ENCODE measurements around the gene CDH22.

The CDH22 gene

GRCh38 chr20:46188866-46189541 is 119.3 kb downstream of the CDH22 start:
- peak in 1 of 2 experiments; percentile 76 for DNase-seq

- no peak for DNase-seq
These were observed 122.1 kb downstream of the CDH22 start for GRCh38 chr20:46186210-46186609.

GRCh38 chr20:46185353-46185752 is 122.9 kb downstream of the CDH22 start:
- no peak for DNase-seq

GRCh38 chr20:46183768-46184167 is 124.5 kb downstream of the CDH22 start:
- no peak for DNase-seq

GRCh38 chr20:46182276-46183200 is 125.8 kb downstream of the CDH22 start:
- peak; percentile 80 to 95 for DNase-seq

GRCh38 chr20:46179862-46180261 is 128.4 kb downstream of the CDH22 start:
- DNase-seq = no peak

GRCh38 chr20:46178891-46179290 is 129.4 kb downstream of the CDH22 start:
- DNase-seq = no peak

- DNase-seq = no peak
These were observed 130.5 kb downstream of the CDH22 start for GRCh38 chr20:46177768-46178167.

GRCh38 chr20:46176739-46177378 is 131.4 kb downstream of the CDH22 start:
- DNase-seq = peak; percentile 86 to 91

- DNase-seq = no peak
These were observed 133.2 kb downstream of the CDH22 start for GRCh38 chr20:46175127-46175494.

- peak in 1 of 2 experiments; percentile 48 for DNase-seq
These were observed 133.7 kb downstream of the CDH22 start for GRCh38 chr20:46174469-46175126.

GRCh38 chr20:46173652-46174468 is 134.4 kb downstream of the CDH22 start:
- DNase-seq = no peak

GRCh38 chr20:46172961-46173536 is 135.2 kb downstream of the CDH22 start:
- DNase-seq = no peak

GRCh38 chr20:46172455-46172854 is 135.8 kb downstream of the CDH22 start:
- no peak for DNase-seq

GRCh38 chr20:46171909-46172308 is 136.4 kb downstream of the CDH22 start:
- DNase-seq = no peak

GRCh38 chr20:46171476-46171875 is 136.8 kb downstream of the CDH22 start:
- no peak for DNase-seq

- DNase-seq = no peak
These were observed 138.8 kb downstream of the CDH22 start for GRCh38 chr20:46169245-46170171.

- no peak for DNase-seq
These were observed 139.9 kb downstream of the CDH22 start for GRCh38 chr20:46168438-46168837.

- no peak for DNase-seq
These were observed 141.2 kb downstream of the CDH22 start for GRCh38 chr20:46167080-46167479.

GRCh38 chr20:46164254-46164653 is 144.0 kb downstream of the CDH22 start:
- DNase-seq = peak in 1 of 2 experiments; percentile 59

- DNase-seq = no peak
These were observed 146.4 kb downstream of the CDH22 start for GRCh38 chr20:46161921-46162320.
